Left ventricle myocardium inferior (tissue), 1 donor: Measurements from ENCODE around the gene CNIH2. TPM values are rescaled to one million over a fixed set of nuclear protein-coding genes. Genes with fewer than 3 reads are reported as not detected.
"Not testable (repeated sequence)": the region's sequence is repeated elsewhere in the genome, so short reads cannot be mapped to it uniquely, and the experiment has no call there.

ENCODE experiments used
- DNase-seq: peaks from one replicate; pipeline ENCODE4 v3.0.0-alpha.2; 2020
- H3K27ac ChIP-seq: fragments of 200-600 bp; replicated peaks from 2 replicates; pipeline ENCODE4 v1.8.0; 2021
- H3K27me3 ChIP-seq: fragments of 200-600 bp; 2 replicates; pipeline ENCODE4 v1.8.0; 2021; ENCODE audit warnings: low read depth
- H3K36me3 ChIP-seq: fragments of 200-600 bp; 2 replicates; pipeline ENCODE4 v1.8.0; 2021
- H3K4me1 ChIP-seq: fragments of 200-600 bp; 2 replicates; pipeline ENCODE4 v1.8.0; 2021
- H3K4me3 ChIP-seq: fragments of 200-600 bp; 2 replicates; pipeline ENCODE4 v1.8.0; 2021; ENCODE audit warnings: mild to moderate bottlenecking, moderate library complexity
- H3K9me3 ChIP-seq: fragments of 200-600 bp; replicated peaks from 2 replicates; pipeline ENCODE4 v1.8.0; 2021
- intact Hi-C: fragments of 100-400 bp; cut with micrococcal nuclease; formaldehyde crosslinking; loops from one replicate; pipeline ENCODE4 v1.11.0; 2022
- total RNA-seq: library from RNA; stranded (reverse); fragmentation: NEBNext Ultra II Directional; extraction: Animal tissue kit (Norgen Biotek cat#: 25700); gene quantifications from one replicate; pipeline ENCODE4 v1.2.1, GENCODE V29; 2021
- TF ChIP-seq, protein P1 (sequence below): fragments of 200-600 bp; IDR thresholded peaks from 2 replicates; pipeline ENCODE4 v1.8.0; 2021; ENCODE audit warnings: antibody characterized with exemption, mild to moderate bottlenecking, borderline replicate concordance
- donor health status: DM: no; HTN: yes; CAD: no; lungs with severe emphysema.

CNIH2 gene
- total RNA-seq, 1 donor from 2014 or later, result not detected

DNA sequence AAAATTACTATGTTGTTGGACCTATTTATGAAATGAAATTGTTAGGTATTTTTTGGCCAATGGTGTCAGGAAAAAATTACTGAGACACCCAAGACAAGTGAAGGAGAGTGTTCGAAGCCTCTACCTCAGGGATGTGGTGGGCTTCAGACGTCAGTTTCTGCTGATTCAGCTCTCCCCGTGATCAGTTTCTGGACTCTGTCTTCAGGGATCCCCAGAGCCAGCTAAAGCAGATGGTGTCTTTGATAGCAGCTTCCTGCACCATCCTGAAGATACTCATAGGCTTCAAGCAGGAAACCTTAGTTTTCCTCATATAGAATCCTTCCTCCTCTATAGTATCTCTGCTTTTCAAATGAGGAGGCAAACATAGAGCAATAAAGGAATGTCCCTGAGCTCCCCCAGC is 31.5 kb downstream of the CNIH2 start:
- H3K27ac ChIP-seq, result no peak overlapping the region
- no peak overlapping the region for H3K4me3 ChIP-seq
- H3K27me3 ChIP-seq, result no peaks in the 10 kb centered on the region
- no peak for DNase-seq
- H3K9me3 ChIP-seq, result no peaks in the 10 kb centered on the region
- no peaks in the 10 kb centered on the region for H3K36me3 ChIP-seq
- TF ChIP-seq, protein P1, sequence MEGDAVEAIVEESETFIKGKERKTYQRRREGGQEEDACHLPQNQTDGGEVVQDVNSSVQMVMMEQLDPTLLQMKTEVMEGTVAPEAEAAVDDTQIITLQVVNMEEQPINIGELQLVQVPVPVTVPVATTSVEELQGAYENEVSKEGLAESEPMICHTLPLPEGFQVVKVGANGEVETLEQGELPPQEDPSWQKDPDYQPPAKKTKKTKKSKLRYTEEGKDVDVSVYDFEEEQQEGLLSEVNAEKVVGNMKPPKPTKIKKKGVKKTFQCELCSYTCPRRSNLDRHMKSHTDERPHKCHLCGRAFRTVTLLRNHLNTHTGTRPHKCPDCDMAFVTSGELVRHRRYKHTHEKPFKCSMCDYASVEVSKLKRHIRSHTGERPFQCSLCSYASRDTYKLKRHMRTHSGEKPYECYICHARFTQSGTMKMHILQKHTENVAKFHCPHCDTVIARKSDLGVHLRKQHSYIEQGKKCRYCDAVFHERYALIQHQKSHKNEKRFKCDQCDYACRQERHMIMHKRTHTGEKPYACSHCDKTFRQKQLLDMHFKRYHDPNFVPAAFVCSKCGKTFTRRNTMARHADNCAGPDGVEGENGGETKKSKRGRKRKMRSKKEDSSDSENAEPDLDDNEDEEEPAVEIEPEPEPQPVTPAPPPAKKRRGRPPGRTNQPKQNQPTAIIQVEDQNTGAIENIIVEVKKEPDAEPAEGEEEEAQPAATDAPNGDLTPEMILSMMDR, result no peak
- intact Hi-C loops, result no loop called here
- H3K4me1 ChIP-seq, result peaks cover 16% of the 10 kb centered on the region

DNA sequence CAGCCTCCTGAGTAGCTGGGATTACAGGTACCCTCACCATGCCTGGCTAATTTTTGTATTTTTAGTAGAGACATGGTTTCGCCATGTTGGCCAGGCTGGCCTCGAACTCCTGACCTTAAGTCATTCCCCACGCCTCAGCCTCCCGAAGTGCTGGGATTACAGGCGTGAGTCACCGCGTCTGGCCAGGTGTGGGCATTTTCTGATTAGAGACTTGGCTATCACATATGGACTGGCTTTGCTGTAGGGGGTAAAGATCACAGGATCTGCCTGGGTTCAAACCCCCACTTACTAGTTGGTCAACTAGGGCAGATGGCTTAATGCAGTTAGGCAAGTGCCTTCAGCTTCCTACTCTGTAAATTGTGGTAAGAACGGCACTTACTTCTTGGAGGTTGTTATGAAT is 32.3 kb downstream of the CNIH2 start:
- H3K4me1 ChIP-seq, result peaks cover 19% of the 10 kb centered on the region
- H3K4me3 ChIP-seq, result no peak overlapping the region
- no peaks in the 10 kb centered on the region for H3K27me3 ChIP-seq
- H3K36me3 ChIP-seq, result no peaks in the 10 kb centered on the region
- intact Hi-C loops, result loop anchor here (5.0 kb wide), 1 partner anchor 77 kb away; no protein-coding TSS in a partner anchor
- no peak overlapping the region for H3K27ac ChIP-seq
- no peak for DNase-seq
- TF ChIP-seq, protein P1, result no peak
- H3K9me3 ChIP-seq, result no peaks in the 10 kb centered on the region

DNA sequence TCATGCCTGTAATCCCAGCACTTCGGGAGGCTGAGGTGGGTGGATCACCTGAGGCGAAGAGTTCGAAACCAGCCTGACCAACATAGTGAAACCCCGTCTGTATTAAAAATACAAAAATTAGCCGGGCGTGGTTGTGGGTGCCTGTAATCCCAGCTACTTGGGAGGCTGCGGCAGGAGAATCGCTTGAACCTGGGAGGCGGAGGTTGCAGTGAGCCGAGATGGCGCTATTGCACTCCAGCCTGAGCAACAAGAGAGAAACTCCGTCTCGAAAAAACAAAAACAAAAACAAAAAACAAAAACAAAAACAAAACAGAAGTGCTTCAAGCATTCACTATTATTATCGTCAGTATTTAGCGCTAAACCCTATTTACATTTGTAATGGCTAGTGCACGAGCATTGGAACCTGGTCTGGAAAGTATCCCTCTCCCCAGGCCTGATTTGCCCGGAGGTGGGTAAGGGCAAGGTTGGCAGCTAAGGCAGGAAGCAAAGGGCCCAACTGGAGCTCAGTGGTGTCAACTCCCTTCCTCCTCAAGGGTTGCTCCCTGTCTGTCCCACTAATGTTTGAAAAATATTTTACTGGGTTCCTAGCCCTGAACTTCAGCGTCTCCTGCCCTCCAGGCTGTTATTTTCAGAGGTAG is 32.9 kb downstream of the CNIH2 start:
- intact Hi-C loops, result loop anchor here (5.0 kb wide), 1 partner anchor 76 kb away; no protein-coding TSS in a partner anchor
- H3K27ac ChIP-seq, H3K9me3 ChIP-seq, DNase-seq, H3K4me3 ChIP-seq, H3K36me3 ChIP-seq, H3K27me3 ChIP-seq: not testable (repeated sequence)
- peaks cover 19% of the 10 kb centered on the region for H3K4me1 ChIP-seq

DNA sequence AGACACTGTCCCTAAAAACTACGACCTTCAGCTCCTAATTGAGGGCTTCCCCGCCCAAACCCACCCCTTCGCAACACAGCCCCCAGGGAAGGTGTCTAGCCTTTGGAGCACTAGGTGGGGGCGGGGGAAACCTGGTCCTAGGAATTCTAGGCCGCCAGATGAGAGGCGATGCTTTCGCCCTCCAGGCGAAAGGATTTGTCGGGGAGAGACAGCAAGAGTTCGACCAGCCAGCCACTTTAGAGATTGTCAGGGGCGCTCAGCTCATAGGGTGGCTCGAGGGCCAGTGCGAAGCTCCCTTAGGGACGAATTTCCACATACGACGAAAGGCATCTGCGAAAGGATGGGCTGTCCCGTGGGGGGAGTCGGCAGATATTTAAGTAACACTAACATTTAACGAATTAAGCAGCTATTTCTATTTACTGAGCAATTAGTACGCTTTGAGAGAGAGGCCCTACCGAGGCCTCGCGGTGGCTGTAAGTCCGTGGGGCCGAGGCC is 33.5 kb downstream of the CNIH2 start:
- DNase-seq, result no peak
- H3K27me3 ChIP-seq, result no peaks in the 10 kb centered on the region
- H3K36me3 ChIP-seq, result no peaks in the 10 kb centered on the region
- H3K9me3 ChIP-seq, result no peaks in the 10 kb centered on the region
- intact Hi-C loops, result loop anchor here (5.0 kb wide), 1 partner anchor 76 kb away; no protein-coding TSS in a partner anchor
- H3K4me3 ChIP-seq, result peak overlapping the region; percentile 73
- TF ChIP-seq, protein P1, result peak; percentile 94
- peaks cover 25% of the 10 kb centered on the region for H3K4me1 ChIP-seq
- H3K27ac ChIP-seq, result peak overlapping the region; percentile 92

DNA sequence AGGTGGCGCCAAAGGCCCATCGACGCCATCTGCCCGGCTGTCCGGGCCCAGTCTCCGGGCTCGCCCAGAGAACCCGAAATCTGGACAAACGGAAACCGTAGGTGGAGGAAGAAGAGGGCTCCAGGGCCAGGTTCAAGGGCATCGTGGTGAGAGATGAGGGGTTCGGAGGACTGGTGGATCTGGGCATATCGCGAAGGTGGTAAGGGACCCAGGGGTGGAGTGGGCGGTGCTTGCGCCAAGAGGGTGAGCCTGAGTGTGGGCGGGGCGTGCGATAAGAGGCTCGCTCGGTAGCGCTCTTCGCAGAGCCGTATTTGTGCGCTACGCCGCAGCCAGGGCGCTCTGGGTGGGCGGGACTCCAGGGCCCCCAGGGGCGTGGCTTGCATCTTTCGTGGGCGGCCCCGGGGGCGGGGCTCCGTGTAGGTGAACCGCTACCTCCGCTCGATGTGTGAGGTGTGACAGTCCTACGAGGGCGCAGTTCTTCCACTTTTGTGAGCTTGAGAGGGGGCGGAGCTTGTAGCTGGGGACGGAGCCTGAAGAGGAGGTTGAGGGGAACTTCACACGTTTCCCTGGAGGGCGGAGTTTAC is 34.1 kb downstream of the CNIH2 start:
- intact Hi-C loops, result loop anchor here (5.0 kb wide), 1 partner anchor 75 kb away; no protein-coding TSS in a partner anchor
- Histone ChIP-seq H3K4me3 (peak overlapping the region; percentile 73), H3K4me1 (peaks cover 30% of the 10 kb centered on the region), H3K36me3 (no peaks in the 10 kb centered on the region), H3K27ac (peak overlapping the region; percentile 92), H3K9me3 (no peaks in the 10 kb centered on the region), H3K27me3 (no peaks in the 10 kb centered on the region)
- TF ChIP-seq, protein P1, result peak; percentile 48
- DNase-seq, result peak; percentile 93
